H9 (cell line): ENCODE results near the gene QSOX1. TPM values are rescaled to one million over a fixed set of nuclear protein-coding genes. Genes with fewer than 3 reads are reported as not detected.

Source experiments
- DNase-seq: peaks from one replicate; pipeline ENCODE4 v3.0.0-alpha.2; 2017
- H2AFZ ChIP-seq: one replicate; pipeline ENCODE4 v1.6.1; 2013; ENCODE audit warnings: mild to moderate bottlenecking, low read length, control low read depth, moderate library complexity
- H2AK5ac ChIP-seq: 2 replicates; pipeline ENCODE4 v1.6.1; 2013; ENCODE audit warnings: low read length, control low read depth, mixed read lengths; ENCODE audit not compliant: insufficient read length
- H2BK120ac ChIP-seq: one replicate; pipeline ENCODE4 v1.6.1; 2013; ENCODE audit warnings: low read depth, mild to moderate bottlenecking, low read length, control low read depth, inconsistent platforms; ENCODE audit not compliant: poor library complexity, severe bottlenecking
- H2BK12ac ChIP-seq: 2 replicates; pipeline ENCODE4 v1.6.1; 2013; ENCODE audit warnings: low read length, control low read depth, mixed read lengths, low read depth; ENCODE audit not compliant: insufficient read length
- H2BK15ac ChIP-seq: 2 replicates; pipeline ENCODE4 v1.6.1; 2013; ENCODE audit warnings: low read depth, low read length, control low read depth
- H2BK20ac ChIP-seq: one replicate; pipeline ENCODE4 v1.6.1; 2013; ENCODE audit warnings: low read depth, mild to moderate bottlenecking, low read length, control low read depth, inconsistent platforms; ENCODE audit not compliant: poor library complexity, severe bottlenecking
- H2BK5ac ChIP-seq: 2 replicates; pipeline ENCODE4 v1.6.1; 2013; ENCODE audit warnings: low read length, control low read depth, mixed read lengths; ENCODE audit not compliant: insufficient read length
- H3K14ac ChIP-seq: 2 replicates; pipeline ENCODE4 v1.6.1; 2013; ENCODE audit warnings: low read length, control low read depth; ENCODE audit not compliant: insufficient read depth
- H3K18ac ChIP-seq: 2 replicates; pipeline ENCODE4 v1.6.1; 2013; ENCODE audit warnings: low read depth, mild to moderate bottlenecking, mixed read lengths, low read length, control low read depth; ENCODE audit not compliant: insufficient read length
- H3K23ac ChIP-seq: 2 replicates; pipeline ENCODE4 v1.6.1; 2013; ENCODE audit warnings: low read length, control low read depth, mixed read lengths, low read depth; ENCODE audit not compliant: insufficient read length
- H3K23me2 ChIP-seq: 2 replicates; pipeline ENCODE4 v1.6.1; 2013; ENCODE audit warnings: low read depth, mild to moderate bottlenecking, mixed read lengths, low read length, control low read depth; ENCODE audit not compliant: insufficient read length, poor library complexity, severe bottlenecking
- H3K27ac ChIP-seq: 2 replicates; pipeline ENCODE4 v1.5.1; 2013; ENCODE audit warnings: low read length, control low read depth, mixed read lengths, low read depth; ENCODE audit not compliant: insufficient read length
- H3K27me3 ChIP-seq: 2 replicates; pipeline ENCODE4 v1.6.1; 2013; ENCODE audit warnings: low read length, control low read depth, inconsistent platforms; ENCODE audit not compliant: insufficient read depth
- H3K4ac ChIP-seq: 2 replicates; pipeline ENCODE4 v1.6.1; 2013; ENCODE audit warnings: low read depth, mild to moderate bottlenecking, control low read depth, inconsistent platforms, low read length, moderate library complexity
- H3K4me1 ChIP-seq: 2 replicates; pipeline ENCODE4 v1.6.1; 2013; ENCODE audit warnings: low read length, control low read depth, inconsistent platforms; ENCODE audit not compliant: insufficient read depth
- H3K4me2 ChIP-seq: 2 replicates; pipeline ENCODE4 v1.6.1; 2013; ENCODE audit warnings: low read length, control low read depth, mixed read lengths; ENCODE audit not compliant: insufficient read length, insufficient read depth
- H3K56ac ChIP-seq: 2 replicates; pipeline ENCODE4 v1.6.1; 2013; ENCODE audit warnings: low read depth, mild to moderate bottlenecking, mixed read lengths, low read length, control low read depth; ENCODE audit not compliant: insufficient read length
- H3K79me1 ChIP-seq: 2 replicates; pipeline ENCODE4 v1.6.1; 2013; ENCODE audit warnings: low read depth, mild to moderate bottlenecking, moderate library complexity, low read length, control low read depth, inconsistent platforms; ENCODE audit not compliant: insufficient read depth, poor library complexity, severe bottlenecking
- H3K79me2 ChIP-seq: 2 replicates; pipeline ENCODE4 v1.6.1; 2013; ENCODE audit warnings: low read length, control low read depth, inconsistent platforms; ENCODE audit not compliant: insufficient read depth
- H3K9ac ChIP-seq: 2 replicates; pipeline ENCODE4 v1.6.1; 2013; ENCODE audit warnings: low read length, control low read depth, mixed read lengths; ENCODE audit not compliant: insufficient read length; ENCODE audit errors: extremely low read depth
- H3K9me3 ChIP-seq: one replicate; pipeline ENCODE4 v1.6.1; 2013; ENCODE audit warnings: low read depth, low read length, inconsistent platforms; ENCODE audit not compliant: control insufficient read depth
- H3T11ph ChIP-seq: one replicate; pipeline ENCODE4 v1.6.1; 2013; ENCODE audit warnings: mild to moderate bottlenecking, low read length, control low read depth, inconsistent platforms
- H4K20me1 ChIP-seq: one replicate; pipeline ENCODE4 v1.6.1; 2013; ENCODE audit not compliant: control insufficient read depth, insufficient read length, insufficient read depth
- H4K5ac ChIP-seq: 2 replicates; pipeline ENCODE4 v1.6.1; 2013; ENCODE audit warnings: low read depth, mild to moderate bottlenecking, mixed read lengths, low read length, control low read depth; ENCODE audit not compliant: insufficient read length
- H4K8ac ChIP-seq: replicated peaks from 2 replicates; pipeline ENCODE4 v1.6.1; 2013; ENCODE audit warnings: low read length, control low read depth, mixed read lengths, low read depth; ENCODE audit not compliant: insufficient read length
- H4K91ac ChIP-seq: 2 replicates; pipeline ENCODE4 v1.6.1; 2013; ENCODE audit warnings: low read depth, mild to moderate bottlenecking, moderate library complexity, mixed read lengths, low read length, control low read depth; ENCODE audit not compliant: insufficient read length
- H3K27ac Mint-ChIP-seq, 3 experiments: 2 replicates in 2 of 3; 3 replicates in 1 of 3; pipeline ENCODE4 v1.8.0; 2020 to 2021; ENCODE audit warnings: mixed read lengths in 3 of 3, mild to moderate bottlenecking in 1 of 3, moderate library complexity in 1 of 3
- H3K27me3 Mint-ChIP-seq: 2 replicates; pipeline ENCODE4 v1.8.0; 2021; ENCODE audit warnings: low read depth, mild to moderate bottlenecking, moderate library complexity, mixed read lengths
- H3K36me3 Mint-ChIP-seq, 3 experiments: 2 replicates in 2 of 3; 3 replicates in 1 of 3; pipeline ENCODE4 v1.8.0; 2020 to 2021; ENCODE audit warnings: low read depth in 3 of 3, mixed read lengths in 3 of 3; ENCODE audit not compliant: insufficient read depth in 1 of 3
- H3K4me1 Mint-ChIP-seq, 2 experiments: 2 replicates each; pipeline ENCODE4 v1.8.0; 2020; ENCODE audit warnings: mixed read lengths in 2 of 2
- H3K4me3 Mint-ChIP-seq, 2 experiments: 2 replicates in 1 of 2; 3 replicates in 1 of 2; pipeline ENCODE4 v1.8.0; 2020 to 2021; ENCODE audit warnings: mild to moderate bottlenecking in 2 of 2, mixed read lengths in 2 of 2, moderate library complexity in 1 of 2
- H3K9me3 Mint-ChIP-seq, 2 experiments: 2 replicates in 1 of 2; 3 replicates in 1 of 2; pipeline ENCODE4 v1.8.0; 2020; ENCODE audit warnings: mild to moderate bottlenecking in 2 of 2, mixed read lengths in 2 of 2, moderate library complexity in 1 of 2
- WGBS: extraction: QIAGEN DNeasy Blood & Tissue Kit; methylation state at CpG from one replicate; pipeline ENCODE4 v1.1.7; 2013; ENCODE audit warnings: missing lambda C conversion rate, low lambda C conversion rate, mixed read lengths; ENCODE audit not compliant: insufficient read length; ENCODE audit errors: extremely low coverage; 5-methylcytosine and 5-hydroxymethylcytosine counted together
- total RNA-seq: library from RNA; stranded (reverse); gene quantifications from 2 replicates; pipeline ENCODE4 v1.2.1, GENCODE V29; 2021
- TF ChIP-seq, protein P1 (sequence below): fragments of 200-600 bp; sonication (generic); conservative IDR thresholded peaks from 3 replicates; pipeline ENCODE4 v1.8.0; 2021; ENCODE audit warnings: antibody characterized with exemption, mild to moderate bottlenecking

Gene QSOX1
- total RNA-seq, 1 experiment from 2014 or later = 79.2 TPM

- no peaks in the 10 kb centered on the region for H4K20me1 ChIP-seq
- H3K56ac ChIP-seq = no peak overlapping the region
- no peak overlapping the region for H4K5ac ChIP-seq
- no peak overlapping the region for H2BK20ac ChIP-seq
- H4K91ac ChIP-seq = no peak overlapping the region
- no peak overlapping the region for H3T11ph ChIP-seq
- H2BK12ac ChIP-seq = no peak overlapping the region
- peak overlapping the region; percentile 67 for H3K4me2 ChIP-seq
- no peak overlapping the region for H3K18ac ChIP-seq
- no peaks in the 10 kb centered on the region for H3K9me3 ChIP-seq
- no peak overlapping the region for H3K4ac ChIP-seq
- Mint-ChIP-seq H3K4me1 (peaks cover 71 to 72% of the 10 kb centered on the region in 2 experiments), H3K4me3 (peak overlapping the region; percentile 55 to 89), H3K36me3 (no peaks in the 10 kb centered on the region; a peak in 1 of 7 replicates), H3K27ac (peak overlapping the region in 1 of 3 experiments; percentile 65; a peak in 1 of 7 replicates), H3K27me3 (peaks cover 91% of the 10 kb centered on the region), H3K9me3 (no peaks in the 10 kb centered on the region; a peak in 1 of 5 replicates)
- no peak overlapping the region for H3K27ac ChIP-seq
- no peak overlapping the region for H2AFZ ChIP-seq
- H3K27me3 ChIP-seq = peaks cover 68% of the 10 kb centered on the region
- H3K23ac ChIP-seq = no peak overlapping the region
- H2AK5ac ChIP-seq = no peak overlapping the region
- DNase-seq = peak; percentile 80
- H3K23me2 ChIP-seq = peaks cover 46% of the 10 kb centered on the region
- peaks cover 17% of the 10 kb centered on the region for H3K4me1 ChIP-seq
- no peak overlapping the region for H3K9ac ChIP-seq
- H3K79me2 ChIP-seq = no peaks in the 10 kb centered on the region
- no CpG with 5 or more reads among the region's 51 CpGs for WGBS
- H4K8ac ChIP-seq = no peak overlapping the region
- no peak overlapping the region; the same call in 1 of the 2 replicates for H2BK15ac ChIP-seq
- TF ChIP-seq, protein P1, sequence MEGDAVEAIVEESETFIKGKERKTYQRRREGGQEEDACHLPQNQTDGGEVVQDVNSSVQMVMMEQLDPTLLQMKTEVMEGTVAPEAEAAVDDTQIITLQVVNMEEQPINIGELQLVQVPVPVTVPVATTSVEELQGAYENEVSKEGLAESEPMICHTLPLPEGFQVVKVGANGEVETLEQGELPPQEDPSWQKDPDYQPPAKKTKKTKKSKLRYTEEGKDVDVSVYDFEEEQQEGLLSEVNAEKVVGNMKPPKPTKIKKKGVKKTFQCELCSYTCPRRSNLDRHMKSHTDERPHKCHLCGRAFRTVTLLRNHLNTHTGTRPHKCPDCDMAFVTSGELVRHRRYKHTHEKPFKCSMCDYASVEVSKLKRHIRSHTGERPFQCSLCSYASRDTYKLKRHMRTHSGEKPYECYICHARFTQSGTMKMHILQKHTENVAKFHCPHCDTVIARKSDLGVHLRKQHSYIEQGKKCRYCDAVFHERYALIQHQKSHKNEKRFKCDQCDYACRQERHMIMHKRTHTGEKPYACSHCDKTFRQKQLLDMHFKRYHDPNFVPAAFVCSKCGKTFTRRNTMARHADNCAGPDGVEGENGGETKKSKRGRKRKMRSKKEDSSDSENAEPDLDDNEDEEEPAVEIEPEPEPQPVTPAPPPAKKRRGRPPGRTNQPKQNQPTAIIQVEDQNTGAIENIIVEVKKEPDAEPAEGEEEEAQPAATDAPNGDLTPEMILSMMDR = no peak
- H2BK5ac ChIP-seq = no peak overlapping the region
- H3K14ac ChIP-seq = no peak overlapping the region
- H2BK120ac ChIP-seq = no peak overlapping the region
- H3K79me1 ChIP-seq = no peaks in the 10 kb centered on the region
These were observed 79.9 kb downstream of the QSOX1 start for GRCh38 chr1:180234369-180235076.
